OCI-LY1 (cell line): ENCODE measurements around the gene SLCO2B1.

Experiments used
- CTCF ChIP-seq: fragments of 200-600 bp; sonication (generic), shearing (Covaris generic); IDR thresholded peaks from 2 replicates; pipeline ENCODE4 v1.5.1; 2017; ENCODE audit warnings: mild to moderate bottlenecking, antibody characterized with exemption, low read length, moderate library complexity, mixed read lengths
- EZH2 ChIP-seq: fragments of 200-600 bp; sonication (generic), shearing (Covaris generic); IDR thresholded peaks from 2 replicates; pipeline ENCODE4 v1.8.0; 2017; ENCODE audit warnings: borderline replicate concordance, mixed run types, mild to moderate bottlenecking, antibody characterized with exemption, low read length, moderate library complexity, mixed read lengths

DNA sequence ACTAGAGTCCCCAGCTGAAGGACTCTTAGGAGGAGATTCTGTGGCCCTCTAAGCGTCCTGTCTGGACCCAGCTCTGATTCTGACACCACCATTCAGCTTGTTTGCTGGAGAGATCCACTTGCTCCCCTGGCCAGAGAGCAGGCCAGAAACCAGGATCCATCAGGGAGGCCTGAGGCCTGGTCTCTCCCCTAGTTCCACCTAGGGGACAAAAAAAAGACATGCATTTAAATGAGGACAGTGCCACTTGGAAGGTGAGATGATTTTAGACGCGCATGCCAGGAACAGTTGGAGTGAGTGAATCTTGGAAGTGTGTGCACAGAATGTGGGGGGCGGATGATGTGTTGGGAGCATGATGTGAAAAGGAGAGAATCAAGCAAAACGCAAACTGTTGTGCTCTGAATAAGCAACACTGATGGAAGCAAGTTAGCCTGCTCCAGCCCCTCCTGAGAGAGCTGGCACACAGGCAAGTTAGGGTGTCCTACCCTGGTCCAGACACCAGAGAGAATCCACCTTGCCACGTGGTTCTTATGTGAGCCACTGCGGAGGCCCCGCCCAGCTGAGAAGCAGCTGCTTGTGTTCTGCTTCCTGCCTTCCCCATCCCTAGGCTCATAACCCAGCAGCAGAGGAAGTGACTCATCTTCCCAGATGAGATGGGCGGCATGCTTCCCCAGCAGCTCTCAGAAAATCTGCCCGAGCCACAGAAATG is 8.0 kb upstream of the SLCO2B1 start:
- no peak for TF ChIP-seq CTCF
- TF ChIP-seq EZH2, result no peak
